ENCODE data around the gene CGRRF1. TPM values are rescaled to one million over a fixed set of nuclear protein-coding genes. Genes with fewer than 3 reads are reported as not detected.

The CGRRF1 gene
- total and polyA plus RNA-seq, 2 of the 13 experiments (the other 11 are each of a cell fraction or from before 2014, with no cell fraction given): 16.8 to 18.2 TPM

DNA sequence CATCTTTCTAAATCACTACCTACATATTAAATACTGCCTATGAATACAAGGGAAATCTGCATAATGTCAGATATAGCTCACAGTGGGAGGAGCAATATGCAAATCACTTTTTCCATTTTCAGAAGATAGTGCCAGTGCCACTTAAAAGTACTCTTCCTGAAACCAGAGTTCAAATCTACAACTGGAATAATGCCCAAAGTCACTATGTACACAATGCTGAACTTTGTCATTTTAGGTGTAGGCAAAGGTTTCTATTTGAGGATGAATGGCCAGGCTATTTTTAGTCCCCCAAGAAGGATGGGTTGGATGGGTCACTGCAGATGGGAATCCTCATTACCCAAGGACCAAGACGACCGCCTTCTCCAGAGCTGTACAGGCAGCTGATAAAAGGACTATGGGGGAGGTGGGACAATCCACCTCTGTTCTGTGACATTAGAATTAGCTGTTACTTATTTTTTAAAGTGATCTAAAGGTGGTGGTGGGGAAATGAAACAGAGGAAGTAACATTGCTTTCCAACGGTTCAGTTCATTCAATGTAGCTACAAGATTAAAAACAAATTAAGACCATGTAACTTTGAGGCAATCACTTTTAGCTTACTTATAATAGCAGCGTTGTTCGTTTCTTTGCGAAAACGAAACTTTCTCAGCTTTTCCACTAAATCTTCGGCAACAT lies 26.5 kb upstream of the CGRRF1 start (continued):
- TF ChIP-seq, protein P1, sequence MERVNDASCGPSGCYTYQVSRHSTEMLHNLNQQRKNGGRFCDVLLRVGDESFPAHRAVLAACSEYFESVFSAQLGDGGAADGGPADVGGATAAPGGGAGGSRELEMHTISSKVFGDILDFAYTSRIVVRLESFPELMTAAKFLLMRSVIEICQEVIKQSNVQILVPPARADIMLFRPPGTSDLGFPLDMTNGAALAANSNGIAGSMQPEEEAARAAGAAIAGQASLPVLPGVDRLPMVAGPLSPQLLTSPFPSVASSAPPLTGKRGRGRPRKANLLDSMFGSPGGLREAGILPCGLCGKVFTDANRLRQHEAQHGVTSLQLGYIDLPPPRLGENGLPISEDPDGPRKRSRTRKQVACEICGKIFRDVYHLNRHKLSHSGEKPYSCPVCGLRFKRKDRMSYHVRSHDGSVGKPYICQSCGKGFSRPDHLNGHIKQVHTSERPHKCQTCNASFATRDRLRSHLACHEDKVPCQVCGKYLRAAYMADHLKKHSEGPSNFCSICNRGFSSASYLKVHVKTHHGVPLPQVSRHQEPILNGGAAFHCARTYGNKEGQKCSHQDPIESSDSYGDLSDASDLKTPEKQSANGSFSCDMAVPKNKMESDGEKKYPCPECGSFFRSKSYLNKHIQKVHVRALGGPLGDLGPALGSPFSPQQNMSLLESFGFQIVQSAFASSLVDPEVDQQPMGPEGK (CRISPR knock-in tag; IDR thresholded peaks at IDR 0.05): peak; percentile 26; the same call in 1 of the 2 replicates
- TF ChIP-seq, protein P2, sequence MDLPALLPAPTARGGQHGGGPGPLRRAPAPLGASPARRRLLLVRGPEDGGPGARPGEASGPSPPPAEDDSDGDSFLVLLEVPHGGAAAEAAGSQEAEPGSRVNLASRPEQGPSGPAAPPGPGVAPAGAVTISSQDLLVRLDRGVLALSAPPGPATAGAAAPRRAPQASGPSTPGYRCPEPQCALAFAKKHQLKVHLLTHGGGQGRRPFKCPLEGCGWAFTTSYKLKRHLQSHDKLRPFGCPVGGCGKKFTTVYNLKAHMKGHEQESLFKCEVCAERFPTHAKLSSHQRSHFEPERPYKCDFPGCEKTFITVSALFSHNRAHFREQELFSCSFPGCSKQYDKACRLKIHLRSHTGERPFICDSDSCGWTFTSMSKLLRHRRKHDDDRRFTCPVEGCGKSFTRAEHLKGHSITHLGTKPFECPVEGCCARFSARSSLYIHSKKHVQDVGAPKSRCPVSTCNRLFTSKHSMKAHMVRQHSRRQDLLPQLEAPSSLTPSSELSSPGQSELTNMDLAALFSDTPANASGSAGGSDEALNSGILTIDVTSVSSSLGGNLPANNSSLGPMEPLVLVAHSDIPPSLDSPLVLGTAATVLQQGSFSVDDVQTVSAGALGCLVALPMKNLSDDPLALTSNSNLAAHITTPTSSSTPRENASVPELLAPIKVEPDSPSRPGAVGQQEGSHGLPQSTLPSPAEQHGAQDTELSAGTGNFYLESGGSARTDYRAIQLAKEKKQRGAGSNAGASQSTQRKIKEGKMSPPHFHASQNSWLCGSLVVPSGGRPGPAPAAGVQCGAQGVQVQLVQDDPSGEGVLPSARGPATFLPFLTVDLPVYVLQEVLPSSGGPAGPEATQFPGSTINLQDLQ (CRISPR knock-in tag; IDR thresholded peaks at IDR 0.05): no peak
- TF ChIP-seq SMAD1 (CRISPR knock-in tag; IDR thresholded peaks at IDR 0.05; ENCODE audit: borderline replicate concordance, low read depth): no peak
- no peak for TF ChIP-seq EED (CRISPR knock-in tag; IDR thresholded peaks at IDR 0.05)
- peak; percentile 36; the same call in 1 of the 2 replicates for TF ChIP-seq ZNF614 (CRISPR knock-in tag; IDR thresholded peaks at IDR 0.05; ENCODE audit: borderline replicate concordance)
- TF ChIP-seq CCDC6 (CRISPR knock-in tag; IDR thresholded peaks at IDR 0.05): no peak
- TF ChIP-seq TBX3 (IDR thresholded peaks at IDR 0.05; ENCODE audit: borderline replicate concordance): no peak
- TF ChIP-seq, protein P3, sequence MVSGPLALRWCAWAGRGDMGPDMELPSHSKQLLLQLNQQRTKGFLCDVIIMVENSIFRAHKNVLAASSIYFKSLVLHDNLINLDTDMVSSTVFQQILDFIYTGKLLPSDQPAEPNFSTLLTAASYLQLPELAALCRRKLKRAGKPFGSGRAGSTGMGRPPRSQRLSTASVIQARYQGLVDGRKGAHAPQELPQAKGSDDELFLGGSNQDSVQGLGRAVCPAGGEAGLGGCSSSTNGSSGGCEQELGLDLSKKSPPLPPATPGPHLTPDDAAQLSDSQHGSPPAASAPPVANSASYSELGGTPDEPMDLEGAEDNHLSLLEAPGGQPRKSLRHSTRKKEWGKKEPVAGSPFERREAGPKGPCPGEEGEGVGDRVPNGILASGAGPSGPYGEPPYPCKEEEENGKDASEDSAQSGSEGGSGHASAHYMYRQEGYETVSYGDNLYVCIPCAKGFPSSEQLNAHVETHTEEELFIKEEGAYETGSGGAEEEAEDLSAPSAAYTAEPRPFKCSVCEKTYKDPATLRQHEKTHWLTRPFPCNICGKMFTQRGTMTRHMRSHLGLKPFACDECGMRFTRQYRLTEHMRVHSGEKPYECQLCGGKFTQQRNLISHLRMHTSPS (CRISPR knock-in tag; IDR thresholded peaks at IDR 0.05; ENCODE audit: low read depth): peak; percentile 40; the same call in 1 of the 2 replicates
- 0 out of 2 replicates have a peak, but pooled peaks have one; percentile 30 for TF ChIP-seq ZBTB20 (CRISPR knock-in tag; IDR thresholded peaks at IDR 0.05; ENCODE audit: borderline replicate concordance, low read depth)
- TF ChIP-seq ZSCAN29 (CRISPR knock-in tag; conservative IDR thresholded peaks at IDR 0.05): no peak
- peak; percentile 68 for TF ChIP-seq ZNF644 (CRISPR knock-in tag; IDR thresholded peaks at IDR 0.05; ENCODE audit: low read depth)
- TF ChIP-seq NFE2L2 (IDR thresholded peaks at IDR 0.05; ENCODE audit: low read length): 0 out of 2 replicates have a peak, but pooled peaks have one; percentile 37
- TF ChIP-seq, protein P4, sequence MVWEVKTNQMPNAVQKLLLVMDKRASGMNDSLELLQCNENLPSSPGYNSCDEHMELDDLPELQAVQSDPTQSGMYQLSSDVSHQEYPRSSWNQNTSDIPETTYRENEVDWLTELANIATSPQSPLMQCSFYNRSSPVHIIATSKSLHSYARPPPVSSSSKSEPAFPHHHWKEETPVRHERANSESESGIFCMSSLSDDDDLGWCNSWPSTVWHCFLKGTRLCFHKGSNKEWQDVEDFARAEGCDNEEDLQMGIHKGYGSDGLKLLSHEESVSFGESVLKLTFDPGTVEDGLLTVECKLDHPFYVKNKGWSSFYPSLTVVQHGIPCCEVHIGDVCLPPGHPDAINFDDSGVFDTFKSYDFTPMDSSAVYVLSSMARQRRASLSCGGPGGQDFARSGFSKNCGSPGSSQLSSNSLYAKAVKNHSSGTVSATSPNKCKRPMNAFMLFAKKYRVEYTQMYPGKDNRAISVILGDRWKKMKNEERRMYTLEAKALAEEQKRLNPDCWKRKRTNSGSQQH (CRISPR knock-in tag; IDR thresholded peaks at IDR 0.05; ENCODE audit: low read depth): 0 out of 2 replicates have a peak, but pooled peaks have one; percentile 36
- TF ChIP-seq NR2F2 (IDR thresholded peaks at IDR 0.05; ENCODE audit: borderline replicate concordance, low read depth): no peak
- TF ChIP-seq, protein P5, sequence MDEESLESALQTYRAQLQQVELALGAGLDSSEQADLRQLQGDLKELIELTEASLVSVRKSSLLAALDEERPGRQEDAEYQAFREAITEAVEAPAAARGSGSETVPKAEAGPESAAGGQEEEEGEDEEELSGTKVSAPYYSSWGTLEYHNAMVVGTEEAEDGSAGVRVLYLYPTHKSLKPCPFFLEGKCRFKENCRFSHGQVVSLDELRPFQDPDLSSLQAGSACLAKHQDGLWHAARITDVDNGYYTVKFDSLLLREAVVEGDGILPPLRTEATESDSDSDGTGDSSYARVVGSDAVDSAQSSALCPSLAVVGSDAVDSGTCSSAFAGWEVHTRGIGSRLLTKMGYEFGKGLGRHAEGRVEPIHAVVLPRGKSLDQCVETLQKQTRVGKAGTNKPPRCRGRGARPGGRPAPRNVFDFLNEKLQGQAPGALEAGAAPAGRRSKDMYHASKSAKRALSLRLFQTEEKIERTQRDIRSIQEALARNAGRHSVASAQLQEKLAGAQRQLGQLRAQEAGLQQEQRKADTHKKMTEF (CRISPR knock-in tag; IDR thresholded peaks at IDR 0.05): 0 out of 2 replicates have a peak, but pooled peaks have one; percentile 40
- TF ChIP-seq CHD4 (IDR thresholded peaks at IDR 0.05; ENCODE audit: borderline replicate concordance, low read length): peak; percentile 40; the same call in 1 of the 2 replicates

Measured in HepG2 (cell line).